Globus pallidus (tissue), 1 donor: ENCODE results near the gene SP4.
"Not testable (repeated sequence)": the region's sequence is repeated elsewhere in the genome, so short reads cannot be mapped to it uniquely, and the experiment has no call there.

ENCODE experiments used
- DNase-seq: peaks from one replicate; pipeline ENCODE4 v3.0.0-alpha.2; 2015; ENCODE audit warnings: low spot score

Gene SP4

DNA sequence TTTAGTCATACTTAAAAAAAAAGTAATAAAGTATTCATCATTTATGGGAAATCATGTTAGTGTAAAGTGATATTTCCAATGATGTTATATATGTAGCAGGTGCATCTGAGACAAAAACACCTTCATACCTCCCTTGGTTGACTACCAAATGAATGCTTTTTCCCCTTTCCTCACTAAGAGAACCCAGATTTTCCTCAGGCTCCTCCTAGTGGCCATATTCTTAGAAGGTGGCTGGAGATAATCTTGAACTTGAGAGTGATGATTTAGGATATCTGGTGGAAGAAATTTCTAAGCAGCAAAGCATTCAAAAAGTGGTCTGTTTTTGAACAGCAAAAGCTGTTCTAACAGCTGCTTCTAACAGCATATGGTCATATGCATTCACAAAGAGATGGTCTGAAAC lies 98.1 kb downstream of the SP4 start:
- no peak for DNase-seq

DNA sequence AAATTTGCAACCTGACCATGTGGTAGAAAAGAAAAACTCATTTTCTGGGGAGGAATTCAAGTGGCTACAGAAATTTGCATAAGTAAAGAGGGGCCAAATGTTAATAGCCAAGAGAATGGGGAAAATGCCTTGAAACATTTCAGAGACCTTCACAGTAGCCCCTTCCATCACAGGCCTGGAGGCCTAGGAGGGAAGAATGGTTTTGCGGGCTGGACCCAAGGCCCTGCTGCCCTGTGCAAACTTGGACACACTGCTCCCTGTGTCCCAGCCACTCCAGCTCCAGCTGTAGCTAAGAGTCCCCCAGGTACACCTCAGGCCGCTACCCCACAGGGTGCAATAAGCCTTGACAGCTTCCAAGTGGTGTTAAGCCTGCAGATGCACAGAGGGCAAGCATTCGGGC lies 98.6 kb downstream of the SP4 start:
- no peak for DNase-seq

DNA sequence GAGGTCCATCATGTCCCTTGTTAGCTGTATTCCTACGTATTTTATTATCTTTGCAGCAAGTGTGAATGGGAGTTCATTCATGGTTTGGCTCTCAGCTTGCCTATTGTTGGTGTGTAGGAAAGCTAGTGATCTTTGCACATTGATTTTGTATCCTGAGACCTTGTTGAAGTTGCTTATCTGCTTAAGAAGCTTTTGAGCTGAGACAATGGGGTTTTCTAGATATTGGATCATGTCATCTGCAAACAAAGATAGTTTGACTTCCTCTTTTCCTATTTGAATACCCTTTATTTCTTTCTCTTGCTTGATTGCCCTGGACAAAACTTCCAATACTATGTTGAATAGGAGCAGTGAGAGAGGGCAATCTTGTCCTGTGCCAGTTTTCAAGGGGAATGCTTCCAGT lies 104.6 kb downstream of the SP4 start:
- not testable (repeated sequence) for DNase-seq

DNA sequence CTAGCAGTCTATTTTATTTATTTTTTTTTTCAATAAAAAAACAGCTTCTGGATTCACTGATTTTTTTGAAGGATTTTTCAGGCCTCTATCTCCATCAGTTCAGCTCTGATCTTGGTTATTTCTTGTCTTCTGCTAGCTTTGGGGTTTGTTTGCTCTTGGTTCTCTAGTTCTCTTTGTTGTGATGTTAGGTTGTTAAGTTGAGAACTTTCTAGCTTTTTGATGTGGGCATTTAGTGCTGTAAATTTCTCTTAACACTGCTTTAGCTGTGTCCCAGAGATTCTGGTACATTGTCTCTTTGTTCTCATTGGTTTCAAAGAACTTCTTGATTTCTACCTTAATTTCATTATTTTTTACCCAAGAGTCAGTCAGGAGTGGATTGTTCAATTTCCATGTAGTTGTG lies 105.8 kb downstream of the SP4 start:
- not testable (repeated sequence) for DNase-seq

DNA sequence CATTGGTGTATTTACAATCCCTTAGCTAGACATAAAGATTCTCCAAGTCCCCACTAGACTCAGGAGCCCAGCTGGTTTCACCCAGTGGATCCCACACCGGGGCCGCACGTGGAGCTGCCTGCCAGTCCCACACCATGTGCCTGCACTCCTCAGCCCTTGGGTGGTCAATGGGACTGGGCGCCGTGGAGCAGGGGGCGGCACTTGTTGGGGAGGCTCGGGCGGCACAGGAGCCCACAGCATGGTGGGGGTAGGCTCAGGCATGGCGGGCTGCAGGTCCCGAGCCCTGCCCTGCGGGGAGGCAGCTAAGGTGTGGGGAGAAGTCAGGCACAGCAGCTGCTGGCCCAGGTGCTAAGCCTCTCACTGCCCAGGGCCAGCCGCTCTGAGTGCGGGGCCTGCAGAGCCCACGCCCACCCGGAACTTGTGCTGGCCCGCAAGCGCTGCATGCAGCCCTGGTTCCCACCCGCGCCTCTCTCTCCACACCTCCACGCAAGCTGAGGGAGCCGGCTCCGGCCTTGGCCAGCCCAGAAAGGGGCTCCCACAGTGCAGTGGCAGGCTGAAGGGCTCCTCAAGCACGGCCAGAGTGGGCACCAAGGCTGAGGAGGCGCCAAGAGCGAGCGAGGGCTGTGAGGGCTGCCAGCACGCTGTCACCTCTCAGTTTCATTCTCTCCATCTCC lies 108.7 kb downstream of the SP4 start:
- DNase-seq, result not testable (repeated sequence)

DNA sequence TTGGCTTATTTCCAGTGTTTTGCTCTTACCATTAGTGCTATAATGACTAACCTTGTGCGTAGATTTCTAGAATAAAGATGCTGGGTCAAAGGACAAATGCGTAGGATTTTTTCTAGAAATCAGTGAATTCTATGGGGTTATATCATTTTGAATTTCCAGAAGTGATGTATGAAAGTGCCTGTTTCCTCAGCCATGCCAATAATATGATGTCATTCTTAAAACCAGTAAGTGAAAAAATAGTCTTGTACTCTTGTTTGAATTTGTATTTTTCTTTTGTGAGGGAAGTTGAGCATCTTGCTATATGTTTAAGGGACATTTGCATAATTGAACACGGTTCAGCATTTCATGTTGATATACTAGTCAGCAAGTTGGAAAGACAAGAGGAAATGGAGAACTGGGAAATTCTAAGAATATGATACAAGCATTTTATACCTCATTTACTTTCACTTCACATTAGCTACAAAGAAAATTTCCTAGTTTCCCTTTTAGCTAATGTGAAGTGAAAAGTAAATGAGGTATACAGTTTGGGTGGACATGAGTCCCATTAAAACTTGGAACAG lies 111.1 kb downstream of the SP4 start:
- DNase-seq, result no peak

- DNase-seq, result no peak
Observed at GRCh38 chr7:21542891-21543527, 115.1 kb downstream of the SP4 start, which contains the start of gene DNAH11. DNAH11 (plus strand) TSS chr7:21543039; CDS start chr7:21543246, 207 bp downstream.

GRCh38 chr7:21543528-21544302 lies 115.8 kb downstream of the SP4 start:
- DNase-seq, result no peak

DNA sequence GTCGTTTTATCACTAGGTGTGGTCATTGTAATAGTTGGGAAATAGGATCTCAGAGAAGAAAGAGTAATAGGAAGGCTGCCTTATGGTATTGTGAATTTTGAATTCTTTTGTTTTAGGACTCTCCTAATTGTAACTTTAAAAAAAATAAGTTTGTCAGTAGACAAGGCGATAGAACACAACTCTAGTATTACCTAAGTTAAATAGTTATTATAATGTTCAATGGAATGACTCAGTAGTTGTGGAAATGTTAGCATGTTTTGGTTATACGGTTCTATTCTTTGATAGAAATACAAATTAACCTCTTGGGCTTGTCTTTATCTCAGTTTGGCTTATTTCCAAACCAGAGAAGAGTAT lies 116.4 kb downstream of the SP4 start:
- DNase-seq, result no peak

GRCh38 chr7:21544715-21545114 lies 116.8 kb downstream of the SP4 start:
- no peak for DNase-seq

GRCh38 chr7:21547501-21547900 lies 119.6 kb downstream of the SP4 start:
- DNase-seq, result no peak

DNA sequence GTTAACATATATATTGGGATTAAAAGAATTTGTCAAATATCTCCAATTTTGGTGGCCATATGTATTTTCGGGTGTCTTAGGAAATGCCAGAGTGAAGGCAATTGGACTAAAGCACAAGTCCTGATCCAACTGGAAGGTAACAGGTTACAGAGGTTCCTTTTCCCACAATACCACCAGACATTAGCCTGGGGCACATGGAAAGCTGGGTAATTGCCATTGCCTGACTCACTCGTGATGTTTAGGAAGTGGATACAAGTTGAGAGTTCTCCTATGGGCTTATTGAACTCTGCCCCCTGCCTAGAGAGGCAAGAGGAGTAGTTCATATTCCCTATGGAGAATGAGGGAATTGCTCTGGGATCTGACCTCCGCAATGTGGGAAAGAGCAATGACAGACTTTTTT lies 120.6 kb downstream of the SP4 start:
- DNase-seq, result no peak

DNA sequence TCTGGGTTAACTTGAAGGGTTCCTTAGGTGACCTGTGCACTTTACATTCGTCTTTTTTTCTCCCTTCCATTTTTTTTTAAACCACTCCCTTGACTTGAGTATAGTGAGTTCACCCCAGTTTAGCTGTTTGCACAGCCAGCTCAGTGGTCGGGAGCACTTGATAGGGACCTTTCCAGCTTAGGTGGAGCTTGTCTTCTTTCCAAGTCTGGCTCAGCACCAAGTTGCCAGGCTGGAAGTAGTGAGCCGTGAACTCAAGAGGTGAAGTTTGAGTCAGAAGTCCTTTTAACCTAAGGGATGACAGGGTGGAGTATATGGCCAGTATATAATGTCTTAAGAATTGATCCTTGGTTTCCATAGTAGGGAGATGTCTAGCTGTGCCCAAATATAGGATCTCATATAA lies 122.2 kb downstream of the SP4 start:
- DNase-seq, result no peak

GRCh38 chr7:21550821-21551531 lies 123.1 kb downstream of the SP4 start:
- no peak for DNase-seq

DNA sequence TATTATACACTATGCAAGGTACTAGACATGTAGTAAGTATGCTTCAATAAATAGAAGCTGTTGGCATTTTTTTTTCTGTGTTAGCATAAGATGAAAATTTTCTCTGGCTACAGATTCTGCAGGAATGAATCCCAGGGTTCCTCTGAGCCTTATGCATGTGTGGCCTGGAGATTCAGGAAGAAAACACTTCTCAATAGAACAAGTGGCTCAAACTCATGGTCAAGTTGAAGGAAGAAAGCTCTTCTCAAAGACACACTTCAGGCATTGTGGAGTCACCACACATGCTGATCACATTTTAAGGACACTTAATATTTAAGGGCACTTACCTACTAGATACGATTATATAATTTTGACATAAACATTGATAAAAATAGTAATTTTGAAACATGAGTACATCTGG lies 134.5 kb downstream of the SP4 start:
- DNase-seq, result no peak
